A172 (cell line): ENCODE measurements around the gene CEP290. TPM values are rescaled to one million over a fixed set of nuclear protein-coding genes. Genes with fewer than 3 reads are reported as not detected.
"Not testable (repeated sequence)": the region's sequence is repeated elsewhere in the genome, so short reads cannot be mapped to it uniquely, and the experiment has no call there.

Experiments used
- DNase-seq: peaks from one replicate; pipeline ENCODE4 v3.0.0-alpha.2; 2015; ENCODE audit warnings: low spot score
- total RNA-seq: library from RNA; depleted of rRNA; stranded (reverse); fragments of >200 nt; shearing (Covaris generic); gene quantifications from 2 replicates; pipeline ENCODE4 v1.2.3, GENCODE V29; 2014

Gene CEP290
- total RNA-seq, 1 experiment from 2014 or later: 28.8 TPM

DNA sequence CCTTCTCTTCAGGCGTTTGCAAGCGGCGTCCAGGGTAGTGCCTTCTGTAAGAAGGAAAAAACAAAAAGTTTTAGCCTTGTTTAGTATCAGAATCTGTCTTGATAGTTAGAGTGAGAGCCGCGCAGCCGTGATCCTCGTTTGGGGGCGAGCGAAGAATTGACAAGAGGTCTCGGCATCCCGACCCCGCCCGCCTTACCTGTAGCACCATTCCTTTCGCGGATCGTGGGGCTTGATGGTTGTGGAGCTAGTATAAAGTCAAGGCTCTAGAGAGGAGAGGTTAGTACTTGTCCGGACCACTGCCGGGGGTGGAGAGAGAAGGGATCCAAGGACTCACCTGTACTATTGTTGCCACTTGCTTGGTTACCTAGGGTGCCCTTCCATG, 713 bp upstream of the CEP290 start:
- DNase-seq: peak; percentile 6

DNA sequence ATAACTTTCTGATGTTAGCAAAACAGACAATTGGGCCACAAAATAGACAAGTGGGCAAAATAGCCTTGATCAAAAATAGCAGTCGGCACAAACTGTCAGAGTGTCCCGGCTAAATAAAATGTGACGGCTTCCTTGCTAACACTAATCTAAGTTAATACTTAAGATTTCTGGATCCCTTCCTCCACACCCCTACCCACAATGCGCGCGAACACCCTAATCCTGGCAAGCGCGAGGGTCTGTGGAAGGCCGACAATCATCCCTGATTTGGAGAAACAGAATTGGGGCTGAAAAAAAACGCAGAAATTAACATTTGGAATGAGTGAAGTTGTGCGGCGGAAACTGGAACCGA, 489 bp downstream of the CEP290 start:
- no peak for DNase-seq

DNA sequence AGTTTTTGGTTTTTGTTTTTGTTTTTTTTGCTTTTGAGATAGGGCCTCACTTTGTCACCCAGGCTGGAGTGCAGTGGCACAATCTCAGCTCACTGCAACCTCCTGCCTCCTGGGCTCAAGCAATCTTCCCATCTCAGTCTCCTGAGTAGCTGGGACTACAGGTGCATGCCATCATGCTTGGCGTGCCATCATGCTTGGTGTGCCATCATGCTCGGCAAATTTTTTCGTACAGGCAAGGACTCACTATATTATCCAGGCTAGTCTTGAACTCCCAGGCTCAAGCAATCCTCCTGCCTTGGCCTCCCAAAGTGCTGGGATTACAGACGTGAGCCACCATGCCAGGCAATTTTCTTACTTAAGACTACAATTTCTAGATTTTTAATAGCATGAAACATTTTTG, 2.2 kb downstream of the CEP290 start:
- DNase-seq: not testable (repeated sequence)

DNA sequence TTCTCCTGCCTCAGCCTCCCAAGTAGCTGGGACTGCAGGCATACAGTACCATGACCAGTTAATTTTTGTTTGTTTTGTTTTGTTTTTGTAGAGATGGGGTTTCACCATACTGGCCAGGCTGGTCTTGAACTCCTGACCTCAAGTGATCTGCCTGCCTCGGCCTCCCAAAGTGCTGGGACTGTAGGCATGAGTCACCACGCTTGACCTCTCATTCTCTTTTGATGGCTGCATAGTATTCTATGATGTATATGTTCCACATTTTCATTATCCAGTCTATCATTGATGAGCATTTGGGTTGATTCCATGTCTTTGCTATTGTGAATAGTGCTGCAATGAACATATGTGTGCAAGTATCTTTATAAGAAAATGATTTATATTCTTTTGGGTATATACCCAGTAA, 8.7 kb downstream of the CEP290 start:
- DNase-seq: not testable (repeated sequence)

DNA sequence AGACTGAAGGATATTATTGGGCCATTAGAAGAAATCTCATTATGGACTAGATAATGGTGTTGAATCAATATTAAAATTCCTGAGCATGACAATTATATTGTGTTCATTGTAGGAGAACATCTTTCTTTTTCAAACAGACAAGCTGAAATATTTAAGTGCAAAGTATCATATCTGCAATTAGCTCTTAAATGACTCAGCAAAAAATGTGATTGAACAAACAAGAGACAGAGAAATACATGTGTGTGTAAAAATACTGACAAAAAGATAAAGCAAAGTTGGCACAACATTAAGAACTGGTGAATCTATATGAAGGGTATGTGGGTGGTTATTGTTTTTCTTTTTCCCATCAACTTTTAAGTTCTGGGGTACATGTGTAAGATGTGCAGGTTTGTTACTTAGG, 9.5 kb downstream of the CEP290 start:
- no peak for DNase-seq

DNA sequence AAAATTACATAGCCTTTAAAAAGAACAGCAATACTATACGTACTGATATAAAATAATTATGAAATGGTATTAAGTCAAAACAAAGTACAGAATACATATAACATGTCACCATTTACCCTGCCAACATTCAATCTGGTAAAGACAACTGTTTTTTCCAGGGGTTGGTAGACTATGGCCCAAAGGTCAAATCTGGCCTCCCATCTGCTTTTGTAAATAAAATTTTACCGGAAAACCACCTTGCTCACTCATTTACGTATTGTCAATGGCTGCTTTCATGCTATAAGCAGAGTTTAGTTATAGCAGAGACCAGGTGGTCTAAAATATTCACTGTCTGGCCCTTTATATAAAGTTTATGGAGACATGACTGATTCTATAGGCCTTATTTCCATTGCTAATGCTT, 14.0 kb downstream of the CEP290 start:
- no peak for DNase-seq

DNA sequence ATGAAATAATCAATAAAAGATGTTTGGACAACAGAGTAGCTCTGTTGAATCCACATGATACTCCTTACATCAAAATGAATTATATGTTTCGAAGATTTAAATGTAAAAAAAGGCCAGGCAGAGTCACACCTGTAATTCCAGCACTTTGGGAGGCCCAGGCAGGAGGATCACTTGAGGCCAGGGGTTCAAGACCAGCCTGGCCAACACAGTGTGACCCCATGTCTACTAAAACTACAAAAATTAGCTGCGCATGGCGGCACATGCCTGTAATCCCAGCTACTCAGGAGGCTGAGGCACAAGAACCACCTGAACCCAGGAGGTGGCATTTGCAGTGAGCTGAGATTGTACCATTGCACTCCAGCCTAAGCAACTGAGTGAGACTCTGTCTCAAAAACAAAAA, 14.8 kb downstream of the CEP290 start:
- DNase-seq: no peak

DNA sequence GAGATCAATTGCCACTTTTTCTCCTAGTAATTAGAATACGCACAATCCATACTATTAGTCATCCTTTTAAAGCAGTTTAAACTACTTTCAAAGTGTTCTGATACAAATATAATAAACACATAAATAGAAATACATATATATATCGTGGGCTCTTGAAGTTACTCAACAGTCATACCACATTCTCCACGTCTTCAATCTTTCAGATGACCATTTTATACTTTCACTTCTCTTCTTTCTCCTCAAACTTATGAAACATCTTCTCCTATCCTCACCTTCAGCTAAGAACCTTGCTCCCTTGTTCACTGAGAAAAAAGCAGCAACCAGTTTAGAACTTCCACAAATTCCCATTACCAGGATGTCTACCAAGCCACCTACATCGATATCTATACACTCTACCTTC, 19.2 kb downstream of the CEP290 start:
- DNase-seq: no peak

DNA sequence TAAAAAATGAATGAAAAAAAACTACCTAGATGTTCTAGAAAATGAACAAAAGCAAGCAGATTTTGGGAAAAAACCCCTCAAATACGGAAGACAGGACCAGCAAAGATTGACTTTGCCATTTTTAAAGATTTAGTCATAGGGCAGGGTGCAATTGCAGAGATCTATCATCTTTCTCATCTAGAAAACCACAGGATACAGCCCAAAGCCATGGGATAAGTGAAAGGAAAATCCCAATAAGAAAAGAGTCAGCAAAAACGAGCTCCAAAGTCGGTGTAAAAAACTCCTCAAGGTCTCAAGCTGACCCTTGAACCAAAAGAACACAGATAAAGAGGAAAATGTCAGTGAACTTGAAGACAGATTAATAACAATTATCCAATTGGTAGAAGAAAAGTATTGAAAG, 28.0 kb downstream of the CEP290 start:
- DNase-seq: peak; percentile 9

DNA sequence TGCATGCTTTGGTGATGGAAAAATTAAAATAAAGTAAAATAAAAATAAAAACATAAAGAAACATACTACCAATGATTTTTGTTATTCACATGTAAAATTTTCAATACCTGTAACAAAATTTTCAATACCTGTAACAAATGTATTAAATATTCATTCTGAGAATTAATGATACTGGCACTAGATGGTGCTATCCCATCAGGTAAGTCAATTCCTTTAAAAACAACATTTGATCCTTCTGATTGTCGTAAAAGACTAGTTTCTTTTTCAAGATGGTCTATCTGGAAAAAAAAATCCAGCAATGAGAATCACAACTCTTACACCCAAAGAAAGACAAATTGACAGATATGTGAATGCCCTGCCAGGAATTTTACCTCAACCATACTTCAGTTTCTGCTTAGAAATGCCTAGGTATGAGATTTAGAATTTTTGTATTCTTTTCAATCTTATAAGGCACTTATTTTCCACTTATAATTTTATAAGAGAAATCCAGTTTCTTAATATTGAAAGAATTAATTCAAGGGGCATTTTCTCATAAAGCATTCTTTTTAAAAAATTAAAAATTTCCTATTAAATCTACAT, 30.7 kb downstream of the CEP290 start:
- DNase-seq: peak; percentile 36

DNA sequence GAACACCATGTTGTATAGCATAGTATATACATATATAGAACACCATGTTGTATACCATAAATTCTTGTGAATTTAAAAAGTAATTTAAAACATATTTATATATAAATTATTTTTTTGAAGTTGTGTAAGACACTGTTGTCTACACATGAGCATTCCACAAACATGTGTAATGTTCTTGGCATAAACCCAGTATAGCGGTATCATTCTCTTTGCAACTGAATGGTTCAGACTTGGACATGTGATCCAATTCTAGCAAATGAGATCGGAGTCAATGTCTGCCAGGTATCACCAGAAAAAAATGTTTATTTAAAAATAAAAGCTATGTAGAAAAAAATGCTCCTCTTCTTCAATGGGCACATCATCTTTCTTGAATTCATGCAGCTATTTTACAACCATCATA, 33.9 kb downstream of the CEP290 start:
- DNase-seq: no peak

DNA sequence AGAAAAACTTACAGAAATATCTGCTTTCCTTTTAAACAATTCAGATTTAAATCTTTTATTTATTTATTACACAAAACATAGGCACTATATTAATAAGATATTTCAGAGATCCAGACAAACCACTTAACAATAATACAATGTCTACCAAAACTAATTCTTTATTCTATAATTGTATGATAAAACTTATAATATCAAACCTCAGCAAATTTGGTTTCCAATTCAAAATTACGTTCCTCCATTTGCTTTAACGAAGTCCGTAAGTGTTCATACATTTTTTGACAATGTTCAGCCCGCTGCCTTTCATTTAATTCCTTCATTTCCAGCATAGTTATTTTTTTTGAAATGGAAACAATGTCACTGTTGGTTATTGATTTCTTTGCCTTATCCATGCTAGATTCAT, 48.3 kb downstream of the CEP290 start:
- DNase-seq: no peak

DNA sequence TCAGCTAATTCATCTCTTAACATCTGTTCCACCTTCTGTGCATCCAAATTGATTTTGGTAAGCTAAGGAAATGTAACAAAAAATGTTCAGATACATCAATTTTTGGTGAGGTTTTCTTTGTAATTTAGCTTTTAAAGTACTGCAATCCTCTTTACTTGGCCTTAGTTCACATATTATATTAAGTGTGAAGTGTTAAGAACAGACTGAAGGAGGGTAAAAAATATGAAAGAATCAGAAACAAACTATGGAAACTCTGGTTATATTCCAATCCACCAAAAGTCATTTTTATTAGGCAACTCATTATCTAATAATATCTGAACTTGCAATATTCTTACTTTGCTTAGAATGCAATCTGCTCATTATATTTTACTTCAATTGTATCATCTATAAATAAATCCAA, 49.1 kb downstream of the CEP290 start:
- DNase-seq: no peak

DNA sequence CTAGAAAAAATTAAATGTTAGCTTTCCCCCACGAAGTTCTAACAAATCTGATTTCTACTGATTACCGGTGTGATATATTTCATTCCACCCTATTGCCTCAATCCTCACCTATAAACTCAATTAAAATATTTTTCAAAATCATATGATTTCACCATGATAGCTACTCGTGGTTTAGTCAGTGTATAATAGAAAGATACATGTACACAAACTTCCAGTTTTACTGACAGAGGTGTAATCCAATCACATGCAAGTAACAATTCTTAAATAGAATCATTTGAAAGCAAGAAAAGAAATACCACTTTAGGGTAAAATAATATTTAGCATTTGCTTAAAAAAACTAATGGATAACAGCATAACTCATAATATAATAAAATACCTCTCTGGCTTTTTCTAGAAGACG, 57.7 kb downstream of the CEP290 start:
- no peak for DNase-seq

DNA sequence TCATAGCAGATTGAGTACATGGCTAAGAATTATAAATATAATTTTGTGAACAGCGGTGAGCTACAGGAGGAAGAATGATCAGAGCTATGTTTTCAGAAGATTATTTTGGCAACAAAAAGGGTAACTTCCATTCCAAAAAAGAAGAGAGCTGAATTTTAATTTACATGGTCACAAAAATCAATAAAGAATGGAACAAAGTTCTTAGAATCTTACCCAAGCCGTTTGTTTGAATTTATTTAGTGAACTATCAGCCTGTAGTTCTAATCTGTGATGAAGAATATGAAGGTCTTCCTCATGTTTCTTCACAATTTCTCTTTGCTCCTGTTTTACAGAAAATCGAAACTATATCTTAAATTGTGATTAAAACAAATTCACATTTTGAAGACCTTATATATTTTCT, 58.3 kb downstream of the CEP290 start:
- DNase-seq: no peak

DNA sequence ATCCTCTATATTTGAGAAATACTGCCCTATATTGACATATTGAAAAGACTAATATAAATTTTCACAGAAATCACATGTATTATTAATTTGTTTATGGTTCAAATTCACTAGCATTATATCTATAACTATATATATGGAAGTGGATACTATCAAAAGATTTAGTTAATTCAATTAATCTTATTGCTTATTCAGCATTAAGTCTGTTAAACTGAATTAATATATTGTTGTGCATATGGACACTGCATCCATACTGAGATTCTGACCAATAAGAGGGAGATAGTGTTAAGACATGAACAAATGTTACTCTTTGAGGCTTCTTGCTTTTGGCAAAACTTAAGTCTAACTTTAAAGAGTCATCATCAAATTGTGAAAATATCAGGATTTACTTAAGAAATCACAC, 60.6 kb downstream of the CEP290 start:
- no peak for DNase-seq

DNA sequence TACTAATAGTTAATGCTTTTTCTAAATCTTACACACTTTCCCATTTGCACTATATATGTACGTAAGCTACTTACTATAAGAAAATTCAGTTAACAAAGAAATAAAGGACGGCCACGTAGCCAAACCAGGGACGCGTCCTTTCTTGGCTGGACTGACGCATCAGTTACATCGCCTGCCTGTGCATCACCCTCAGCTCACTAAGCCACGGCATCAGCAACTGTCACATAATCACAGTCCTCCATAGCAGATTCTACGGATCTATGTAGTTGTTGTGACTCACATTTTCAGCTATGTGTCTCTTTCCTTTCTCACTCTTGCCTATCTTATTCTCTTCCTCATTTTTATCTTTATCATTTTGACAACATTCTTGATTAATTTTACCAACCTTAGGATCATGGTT, 74.6 kb downstream of the CEP290 start:
- DNase-seq: no peak

DNA sequence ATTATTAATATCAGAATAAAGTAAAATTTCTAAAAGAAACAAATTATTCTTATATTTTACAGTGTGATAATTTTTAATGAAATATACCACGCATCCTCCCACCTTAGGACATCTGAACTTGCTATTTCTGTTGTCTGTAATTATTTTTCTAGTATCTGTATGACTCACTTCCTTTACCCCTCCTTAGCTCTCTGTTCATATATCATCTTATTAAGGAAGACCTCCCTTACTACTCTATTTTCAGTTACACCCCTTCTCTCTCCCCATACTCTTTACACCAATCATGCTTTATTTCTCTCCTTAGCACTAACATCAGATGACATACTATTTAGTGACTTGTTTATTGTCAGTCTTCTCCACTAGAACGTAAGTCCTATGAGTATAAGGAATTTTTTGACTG, 78.5 kb downstream of the CEP290 start:
- DNase-seq: peak; percentile 36

DNA sequence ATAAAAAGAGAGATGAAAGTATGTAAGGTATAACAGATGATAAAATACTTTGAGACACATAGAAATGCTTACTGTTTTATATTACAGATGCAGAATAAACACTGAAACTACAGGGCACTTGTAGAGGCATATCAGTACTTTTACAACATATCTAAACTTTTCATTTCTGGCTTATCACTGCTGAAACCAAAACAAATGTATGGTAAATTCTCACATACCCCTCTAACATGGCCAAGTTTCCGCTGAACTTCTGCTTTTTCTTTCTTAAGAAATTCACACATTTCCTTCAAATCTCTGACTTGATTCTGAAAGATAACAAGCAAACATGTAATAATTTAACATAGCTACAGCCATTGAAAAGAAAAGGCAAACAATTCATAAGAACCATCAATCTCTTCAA, 79.4 kb downstream of the CEP290 start:
- no peak for DNase-seq

DNA sequence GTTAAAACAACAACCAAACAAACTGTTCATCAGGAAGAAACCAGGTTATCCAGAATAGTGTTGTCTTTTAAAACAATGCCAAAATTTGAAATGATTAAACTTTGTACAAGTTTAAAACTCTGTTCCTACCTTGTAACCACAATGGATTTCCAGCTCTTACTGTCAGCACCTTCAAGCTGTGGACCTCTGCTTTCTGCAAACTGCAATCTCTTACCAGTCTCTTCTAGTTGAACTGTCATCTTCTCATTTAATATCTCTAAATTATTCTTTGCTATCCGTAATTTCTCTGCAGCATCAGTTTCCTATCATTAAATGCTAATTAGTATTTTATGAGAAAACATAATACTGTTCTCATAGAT, 83.2 kb downstream of the CEP290 start:
- no peak for DNase-seq

DNA sequence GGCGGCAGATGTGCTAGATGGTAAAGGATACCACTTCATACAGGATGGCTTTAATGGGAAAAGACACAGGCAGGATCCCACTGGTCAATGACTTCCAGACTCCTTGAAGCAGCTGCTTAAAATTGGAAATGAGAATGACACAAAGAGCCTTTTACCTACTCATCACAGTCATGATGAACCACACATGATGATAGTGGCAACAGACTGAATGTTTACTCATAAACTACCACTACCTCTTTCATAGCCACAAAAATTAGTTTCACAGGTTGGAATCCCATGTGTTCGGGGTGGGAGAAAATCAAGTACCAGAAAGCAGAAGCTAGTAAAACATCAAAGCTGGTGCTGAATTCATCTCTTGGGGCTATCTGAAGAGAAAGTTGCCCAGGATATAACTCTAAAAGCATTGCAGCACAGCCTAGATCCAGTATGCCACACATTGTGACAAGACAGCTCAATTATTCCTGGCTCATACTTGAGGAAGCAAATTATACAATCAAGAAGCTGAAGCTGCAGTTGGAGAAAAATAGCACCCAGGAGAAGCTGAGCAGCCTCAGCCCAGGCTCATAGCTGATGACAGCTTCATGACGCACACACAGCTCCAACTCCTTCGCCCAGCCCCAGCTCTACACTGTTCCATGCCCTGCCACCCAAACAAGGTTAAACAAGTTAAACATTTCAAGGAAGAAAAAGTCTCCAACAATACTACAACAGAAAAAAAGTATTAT, 83.7 kb downstream of the CEP290 start:
- no peak for DNase-seq

DNA sequence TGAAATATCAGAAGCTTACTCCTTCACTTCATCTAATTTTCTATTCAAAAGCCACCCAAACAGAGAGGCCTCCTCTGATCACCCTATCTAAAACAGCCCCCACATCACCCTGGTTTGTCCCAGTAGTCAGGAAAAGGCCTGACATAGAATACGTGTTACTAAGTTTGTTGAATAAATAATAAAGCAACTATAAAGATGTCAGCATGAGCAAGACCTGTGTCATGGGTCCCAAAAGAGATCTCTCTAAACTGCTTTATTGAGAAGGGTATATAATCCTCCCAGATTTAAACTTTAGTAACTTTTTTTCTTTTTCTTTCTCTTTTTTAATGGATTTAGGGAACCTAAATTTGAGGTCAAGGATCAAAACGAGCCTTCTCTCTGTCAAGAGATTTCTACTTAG, 85.3 kb downstream of the CEP290 start:
- DNase-seq: no peak

DNA sequence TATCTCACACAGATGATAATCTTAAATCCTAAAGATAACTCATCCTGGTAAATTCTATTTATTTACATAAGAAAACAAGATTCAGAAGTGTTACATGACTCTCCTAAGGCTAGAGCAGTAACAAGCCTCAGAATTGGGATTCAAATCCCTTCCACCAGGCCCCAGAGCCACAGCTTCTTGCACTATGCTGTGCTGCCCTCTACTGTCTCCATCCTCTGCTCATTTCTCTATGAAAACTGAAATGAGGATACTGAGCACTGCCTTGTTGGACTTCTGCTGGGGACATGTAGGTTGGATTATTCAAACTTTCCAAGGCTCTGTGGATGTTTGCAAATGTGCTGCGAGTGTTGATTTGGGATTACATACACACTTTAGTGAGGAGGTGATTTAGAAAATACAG, 89.2 kb downstream of the CEP290 start:
- DNase-seq: peak; percentile 20

DNA sequence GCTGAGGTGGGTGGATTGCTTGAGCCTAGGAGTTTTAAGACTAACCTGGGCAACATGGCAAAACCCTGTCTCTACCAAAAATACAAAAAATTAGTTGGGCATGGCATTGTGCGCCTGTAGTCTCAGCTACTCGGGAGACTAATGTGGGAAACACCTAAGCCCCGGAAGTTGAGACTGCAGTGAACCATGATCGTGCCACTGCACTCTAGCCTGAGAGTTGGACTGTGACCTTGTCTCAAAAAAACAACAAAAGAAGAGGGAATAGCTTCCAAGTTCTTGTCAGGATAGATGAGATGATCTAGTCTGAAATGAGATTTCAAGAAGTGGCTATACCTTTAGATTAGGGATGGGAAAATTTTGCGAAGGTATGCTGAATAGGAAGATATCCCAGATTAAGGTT, 97.9 kb downstream of the CEP290 start:
- DNase-seq: no peak
